ENCODE results near the gene LYVE1. TPM values are rescaled to one million over a fixed set of nuclear protein-coding genes. Genes with fewer than 3 reads are reported as not detected.

The LYVE1 gene
- total RNA-seq, 1 experiment from 2014 or later = 0.11 TPM

GRCh38 chr11:10550503-10551289, 17.8 kb downstream of the LYVE1 start:
- POLR2A ChIA-PET (ENCODE audit: low non-redundant PET) = no interaction called here
- BruUV-seq (replicated peaks) = TSS peak; percentile 84
- CTCF ChIA-PET = no interaction called here
- no peak overlapping the region for H3K4me3 ChIP-seq (ENCODE audit: low read depth, low read length, poor library complexity, severe bottlenecking)
- peaks cover 18% of the 10 kb centered on the region for H3K4me1 ChIP-seq (ENCODE audit: insufficient read depth, low read length, poor library complexity, severe bottlenecking)
- TF ChIP-seq, protein P1, sequence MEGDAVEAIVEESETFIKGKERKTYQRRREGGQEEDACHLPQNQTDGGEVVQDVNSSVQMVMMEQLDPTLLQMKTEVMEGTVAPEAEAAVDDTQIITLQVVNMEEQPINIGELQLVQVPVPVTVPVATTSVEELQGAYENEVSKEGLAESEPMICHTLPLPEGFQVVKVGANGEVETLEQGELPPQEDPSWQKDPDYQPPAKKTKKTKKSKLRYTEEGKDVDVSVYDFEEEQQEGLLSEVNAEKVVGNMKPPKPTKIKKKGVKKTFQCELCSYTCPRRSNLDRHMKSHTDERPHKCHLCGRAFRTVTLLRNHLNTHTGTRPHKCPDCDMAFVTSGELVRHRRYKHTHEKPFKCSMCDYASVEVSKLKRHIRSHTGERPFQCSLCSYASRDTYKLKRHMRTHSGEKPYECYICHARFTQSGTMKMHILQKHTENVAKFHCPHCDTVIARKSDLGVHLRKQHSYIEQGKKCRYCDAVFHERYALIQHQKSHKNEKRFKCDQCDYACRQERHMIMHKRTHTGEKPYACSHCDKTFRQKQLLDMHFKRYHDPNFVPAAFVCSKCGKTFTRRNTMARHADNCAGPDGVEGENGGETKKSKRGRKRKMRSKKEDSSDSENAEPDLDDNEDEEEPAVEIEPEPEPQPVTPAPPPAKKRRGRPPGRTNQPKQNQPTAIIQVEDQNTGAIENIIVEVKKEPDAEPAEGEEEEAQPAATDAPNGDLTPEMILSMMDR (conservative IDR thresholded peaks at IDR 0.05; ENCODE audit: low read depth, low read length) = no peak
- TF ChIP-seq EZH2 (IDR thresholded peaks at IDR 0.05; ENCODE audit: borderline replicate concordance, low read depth, low read length, poor library complexity, severe bottlenecking) = no peak
- no peaks in the 10 kb centered on the region for H3K36me3 ChIP-seq (ENCODE audit: insufficient read depth, low read length, poor library complexity, severe bottlenecking)
- peaks cover 16% of the 10 kb centered on the region for H3K9me3 ChIP-seq (ENCODE audit: low read depth, low read length, poor library complexity, severe bottlenecking)
- H3K27me3 ChIP-seq (replicated peaks; ENCODE audit: insufficient read depth, low read depth, low read length, poor library complexity) = no peaks in the 10 kb centered on the region
- no peak for DNase-seq (ENCODE audit: low spot score)
- intact Hi-C loops (cut with micrococcal nuclease; ENCODE audit: unreplicated experiment) = no loop called here
- H3K27ac ChIP-seq (ENCODE audit: low read depth, low read length, poor library complexity, severe bottlenecking) = peak overlapping the region; percentile 84

- H3K27me3 ChIP-seq (replicated peaks; ENCODE audit: insufficient read depth, low read depth, low read length, poor library complexity) = no peaks in the 10 kb centered on the region
- no peak for DNase-seq (ENCODE audit: low spot score)
- intact Hi-C loops (cut with micrococcal nuclease; ENCODE audit: unreplicated experiment) = no loop called here
- TF ChIP-seq EZH2 (IDR thresholded peaks at IDR 0.05; ENCODE audit: borderline replicate concordance, low read depth, low read length, poor library complexity, severe bottlenecking) = no peak
- TF ChIP-seq, protein P1 (conservative IDR thresholded peaks at IDR 0.05; ENCODE audit: low read depth, low read length) = no peak
- ChIA-PET POLR2A (ENCODE audit: low non-redundant PET) (interaction anchor here (0.7 kb wide), 1 partner anchor 174 kb away, joined by 3 read pairs; no protein-coding TSS in a partner anchor), CTCF (no interaction called here)
- H3K9me3 ChIP-seq (ENCODE audit: low read depth, low read length, poor library complexity, severe bottlenecking) = no peaks in the 10 kb centered on the region
- H3K27ac ChIP-seq (ENCODE audit: low read depth, low read length, poor library complexity, severe bottlenecking) = no peak overlapping the region
- peaks cover 10% of the 10 kb centered on the region for H3K4me1 ChIP-seq (ENCODE audit: insufficient read depth, low read length, poor library complexity, severe bottlenecking)
- no peaks in the 10 kb centered on the region for H3K36me3 ChIP-seq (ENCODE audit: insufficient read depth, low read length, poor library complexity, severe bottlenecking)
- no peak overlapping the region for H3K4me3 ChIP-seq (ENCODE audit: low read depth, low read length, poor library complexity, severe bottlenecking)
- no TSS peak for BruUV-seq (replicated peaks)
Observed at GRCh38 chr11:10544491-10545465, 23.7 kb downstream of the LYVE1 start.

DNA sequence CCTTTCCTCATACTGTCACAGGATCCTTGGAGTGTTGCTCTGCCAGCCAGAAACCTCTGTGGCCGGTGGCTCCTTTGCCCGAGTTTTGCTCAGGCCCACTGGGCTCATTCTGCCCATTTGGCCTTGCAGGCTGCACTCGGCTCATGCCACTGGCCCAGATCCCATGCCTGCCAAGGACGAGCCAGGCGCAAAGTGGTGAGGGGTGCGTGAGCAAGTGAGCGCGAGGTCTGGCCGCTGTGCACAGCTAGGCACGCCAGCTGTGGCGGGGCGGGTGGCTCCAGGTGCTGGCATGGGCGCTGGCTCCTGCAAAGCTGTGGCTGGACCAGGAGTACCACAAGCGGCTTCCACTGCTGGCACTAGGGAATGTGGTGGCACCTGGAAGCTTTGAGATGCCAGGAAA, 24.7 kb downstream of the LYVE1 start:
- CTCF ChIA-PET = no interaction called here

More for the DNA sequence above, 24.7 kb downstream of the LYVE1 start:
- Histone ChIP-seq H3K27ac (ENCODE audit: low read depth, low read length, poor library complexity, severe bottlenecking) (no peak overlapping the region), H3K27me3 (replicated peaks; ENCODE audit: insufficient read depth, low read depth, low read length, poor library complexity) (no peaks in the 10 kb centered on the region), H3K36me3 (ENCODE audit: insufficient read depth, low read length, poor library complexity, severe bottlenecking) (no peaks in the 10 kb centered on the region), H3K4me1 (ENCODE audit: insufficient read depth, low read length, poor library complexity, severe bottlenecking) (peaks cover 14% of the 10 kb centered on the region), H3K4me3 (ENCODE audit: low read depth, low read length, poor library complexity, severe bottlenecking) (no peak overlapping the region), H3K9me3 (ENCODE audit: low read depth, low read length, poor library complexity, severe bottlenecking) (no peaks in the 10 kb centered on the region)
- intact Hi-C loops (cut with micrococcal nuclease; ENCODE audit: unreplicated experiment) = no loop called here
- POLR2A ChIA-PET (ENCODE audit: low non-redundant PET) = no interaction called here
- no peak for TF ChIP-seq EZH2 (IDR thresholded peaks at IDR 0.05; ENCODE audit: borderline replicate concordance, low read depth, low read length, poor library complexity, severe bottlenecking)
- TF ChIP-seq, protein P1 (conservative IDR thresholded peaks at IDR 0.05; ENCODE audit: low read depth, low read length) = no peak
- BruUV-seq (replicated peaks) = no TSS peak
- no peak for DNase-seq (ENCODE audit: low spot score)

All from A673 (cell line).